ENCODE data around the gene ITPR1. TPM values are rescaled to one million over a fixed set of nuclear protein-coding genes. Genes with fewer than 3 reads are reported as not detected.

The ITPR1 gene
- polyA plus RNA-seq, 1 donor from 2014 or later, result 2.1 TPM

GRCh38 chr3:4665197-4665596 lies 172.0 kb downstream of the ITPR1 start:
- H3K9ac ChIP-seq (ENCODE audit: low read length), result no peak overlapping the region

GRCh38 chr3:4666071-4666470 lies 172.9 kb downstream of the ITPR1 start:
- no peak overlapping the region for H3K4me2 ChIP-seq (ENCODE audit: low read length)
- no peak for TF ChIP-seq MXI1 (conservative IDR thresholded peaks at IDR 0.05; ENCODE audit: poor library complexity, severe bottlenecking)
- no peak for TF ChIP-seq EZH2 (IDR thresholded peaks at IDR 0.05; ENCODE audit: borderline replicate concordance, insufficient read depth, low read length, poor library complexity, severe bottlenecking)
- TF ChIP-seq CTCF (IDR thresholded peaks at IDR 0.05; ENCODE audit: poor library complexity, severe bottlenecking), result no peak
- TF ChIP-seq REST (IDR thresholded peaks at IDR 0.05; ENCODE audit: borderline replicate concordance), result no peak
- no peak for TF ChIP-seq SMC3 (conservative IDR thresholded peaks at IDR 0.05; ENCODE audit: poor library complexity)
- no peak for TF ChIP-seq POLR2AphosphoS5 (IDR thresholded peaks at IDR 0.05)
- no peak for TF ChIP-seq TAF1 (IDR thresholded peaks at IDR 0.05; ENCODE audit: low read depth)

More at GRCh38 chr3:4665197-4665596, 172.0 kb downstream of the ITPR1 start:
- no peaks in the 10 kb centered on the region for H3K79me2 ChIP-seq (replicated peaks; ENCODE audit: insufficient read depth, low read length)
- no peaks in the 10 kb centered on the region for H3K9me3 ChIP-seq (ENCODE audit: low read length)
- no peak overlapping the region for H3K4me3 ChIP-seq (ENCODE audit: low read length)
- H3F3A ChIP-seq (ENCODE audit: insufficient read depth, low read length, poor library complexity, severe bottlenecking), result no peaks in the 10 kb centered on the region
- no peaks in the 10 kb centered on the region for H3K9me2 ChIP-seq (ENCODE audit: insufficient read depth, low read length)
- no peaks in the 10 kb centered on the region for H3K27me3 ChIP-seq (ENCODE audit: insufficient read depth, low read depth, low read length)
- no peak overlapping the region for H3K27ac ChIP-seq (ENCODE audit: low read length)
- H3K4me2 ChIP-seq (ENCODE audit: low read length), result no peak overlapping the region
- no peaks in the 10 kb centered on the region for H3K36me3 ChIP-seq (ENCODE audit: insufficient read depth, low read length)
- H2AFZ ChIP-seq (ENCODE audit: low read depth, low read length), result no peak overlapping the region
- TF ChIP-seq MXI1 (conservative IDR thresholded peaks at IDR 0.05; ENCODE audit: poor library complexity, severe bottlenecking) (no peak), EZH2 (IDR thresholded peaks at IDR 0.05; ENCODE audit: borderline replicate concordance, insufficient read depth, low read length, poor library complexity, severe bottlenecking) (no peak), REST (IDR thresholded peaks at IDR 0.05; ENCODE audit: borderline replicate concordance) (no peak), EP300 (conservative IDR thresholded peaks at IDR 0.05; ENCODE audit: poor library complexity, severe bottlenecking) (no peak), RAD21 (conservative IDR thresholded peaks at IDR 0.05) (no peak), TAF1 (IDR thresholded peaks at IDR 0.05; ENCODE audit: low read depth) (no peak), SMC3 (conservative IDR thresholded peaks at IDR 0.05; ENCODE audit: poor library complexity) (no peak), CTCF (IDR thresholded peaks at IDR 0.05; ENCODE audit: poor library complexity, severe bottlenecking) (no peak), POLR2AphosphoS5 (IDR thresholded peaks at IDR 0.05) (no peak)
- no peaks in the 10 kb centered on the region for H4K20me1 ChIP-seq (ENCODE audit: insufficient read depth)

More at GRCh38 chr3:4666071-4666470, 172.9 kb downstream of the ITPR1 start:
- Histone ChIP-seq H3K9me2 (ENCODE audit: insufficient read depth, low read length) (no peaks in the 10 kb centered on the region), H3K9ac (ENCODE audit: low read length) (no peak overlapping the region), H3K36me3 (ENCODE audit: insufficient read depth, low read length) (no peaks in the 10 kb centered on the region), H3K4me3 (ENCODE audit: low read length) (no peak overlapping the region), H2AFZ (ENCODE audit: low read depth, low read length) (no peak overlapping the region), H3K27ac (ENCODE audit: low read length) (no peak overlapping the region), H3K9me3 (ENCODE audit: low read length) (no peaks in the 10 kb centered on the region), H3K27me3 (ENCODE audit: insufficient read depth, low read depth, low read length) (no peaks in the 10 kb centered on the region), H3F3A (ENCODE audit: insufficient read depth, low read length, poor library complexity, severe bottlenecking) (no peaks in the 10 kb centered on the region), H4K20me1 (ENCODE audit: insufficient read depth) (no peaks in the 10 kb centered on the region), H3K79me2 (replicated peaks; ENCODE audit: insufficient read depth, low read length) (no peaks in the 10 kb centered on the region)

Data from neural cell (in vitro differentiated cells).